GM12801 (cell line): Measurements from ENCODE around the gene CELF6.

ENCODE experiments used
- TF ChIP-seq, protein P1 (sequence below): IDR thresholded peaks from one replicate; pipeline ENCODE4 v1.5.1; 2011; ENCODE audit warnings: control low read depth; ENCODE audit not compliant: insufficient read length; ENCODE audit errors: extremely low read depth

Gene CELF6

DNA sequence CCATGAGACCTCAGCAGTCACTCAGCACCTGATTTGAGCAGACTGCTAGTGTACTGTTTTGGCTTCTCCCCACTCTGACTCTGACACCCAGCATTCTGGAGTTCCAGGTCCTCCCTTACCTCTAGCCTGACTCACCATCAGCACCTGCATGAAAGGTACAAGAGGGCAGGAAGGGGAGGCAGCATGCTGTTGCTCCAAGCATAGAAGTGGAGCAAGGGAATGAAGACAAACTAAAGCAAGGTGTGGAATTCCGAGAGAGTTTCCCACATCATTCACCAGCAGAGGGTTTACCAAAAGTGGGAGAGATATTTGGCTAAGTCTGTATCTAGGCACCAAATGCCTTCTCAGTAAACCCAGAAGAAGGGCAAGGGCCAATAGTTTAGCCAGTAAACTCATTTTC lies 34.5 kb upstream of the CELF6 start:
- TF ChIP-seq, protein P1, sequence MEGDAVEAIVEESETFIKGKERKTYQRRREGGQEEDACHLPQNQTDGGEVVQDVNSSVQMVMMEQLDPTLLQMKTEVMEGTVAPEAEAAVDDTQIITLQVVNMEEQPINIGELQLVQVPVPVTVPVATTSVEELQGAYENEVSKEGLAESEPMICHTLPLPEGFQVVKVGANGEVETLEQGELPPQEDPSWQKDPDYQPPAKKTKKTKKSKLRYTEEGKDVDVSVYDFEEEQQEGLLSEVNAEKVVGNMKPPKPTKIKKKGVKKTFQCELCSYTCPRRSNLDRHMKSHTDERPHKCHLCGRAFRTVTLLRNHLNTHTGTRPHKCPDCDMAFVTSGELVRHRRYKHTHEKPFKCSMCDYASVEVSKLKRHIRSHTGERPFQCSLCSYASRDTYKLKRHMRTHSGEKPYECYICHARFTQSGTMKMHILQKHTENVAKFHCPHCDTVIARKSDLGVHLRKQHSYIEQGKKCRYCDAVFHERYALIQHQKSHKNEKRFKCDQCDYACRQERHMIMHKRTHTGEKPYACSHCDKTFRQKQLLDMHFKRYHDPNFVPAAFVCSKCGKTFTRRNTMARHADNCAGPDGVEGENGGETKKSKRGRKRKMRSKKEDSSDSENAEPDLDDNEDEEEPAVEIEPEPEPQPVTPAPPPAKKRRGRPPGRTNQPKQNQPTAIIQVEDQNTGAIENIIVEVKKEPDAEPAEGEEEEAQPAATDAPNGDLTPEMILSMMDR, result no peak

GRCh38 chr15:72353266-72353665 lies 33.3 kb upstream of the CELF6 start:
- TF ChIP-seq, protein P1, result no peak

DNA sequence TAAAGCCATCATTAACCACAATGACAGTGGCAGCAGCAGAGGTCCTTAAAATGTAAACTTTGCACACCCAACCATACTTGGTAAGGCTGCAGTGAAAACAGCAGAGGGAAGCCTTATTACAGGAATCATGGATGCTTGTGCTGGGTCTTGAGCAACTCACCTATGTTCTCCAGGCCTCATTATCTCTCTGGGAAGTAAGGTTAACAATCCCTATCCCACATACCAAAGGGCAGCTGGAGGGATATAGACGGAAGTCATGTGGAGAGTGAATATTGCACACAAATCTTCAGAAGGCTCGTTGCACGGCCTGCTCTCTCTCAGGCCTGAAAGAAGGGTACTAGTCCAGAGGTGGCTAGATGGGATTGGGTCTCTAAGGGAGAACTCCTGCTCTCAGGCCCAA lies 25.8 kb upstream of the CELF6 start:
- TF ChIP-seq, protein P1, result no peak

GRCh38 chr15:72345280-72345679 lies 25.3 kb upstream of the CELF6 start:
- TF ChIP-seq, protein P1, result no peak

DNA sequence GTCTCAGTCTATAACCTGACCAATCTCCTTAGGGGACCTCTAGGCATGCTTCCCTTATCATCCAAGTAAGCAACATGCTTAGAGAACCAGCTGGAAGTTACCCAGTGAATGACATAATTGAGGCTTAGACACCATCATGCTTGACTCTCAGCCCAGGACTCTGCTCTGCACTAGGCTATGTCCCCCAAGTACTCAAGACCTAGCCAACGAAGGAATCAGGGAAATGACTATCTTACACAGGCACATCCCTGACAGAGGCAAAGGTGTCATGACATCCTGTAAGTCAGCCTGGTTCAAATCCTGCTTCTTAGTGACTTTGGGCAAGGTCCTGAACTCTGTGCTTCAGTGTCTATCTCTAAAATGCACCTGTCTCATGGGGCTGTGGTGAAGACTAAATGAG lies 24.6 kb upstream of the CELF6 start:
- TF ChIP-seq, protein P1, result no peak

GRCh38 chr15:72342385-72342784 lies 22.4 kb upstream of the CELF6 start:
- TF ChIP-seq, protein P1, result no peak

DNA sequence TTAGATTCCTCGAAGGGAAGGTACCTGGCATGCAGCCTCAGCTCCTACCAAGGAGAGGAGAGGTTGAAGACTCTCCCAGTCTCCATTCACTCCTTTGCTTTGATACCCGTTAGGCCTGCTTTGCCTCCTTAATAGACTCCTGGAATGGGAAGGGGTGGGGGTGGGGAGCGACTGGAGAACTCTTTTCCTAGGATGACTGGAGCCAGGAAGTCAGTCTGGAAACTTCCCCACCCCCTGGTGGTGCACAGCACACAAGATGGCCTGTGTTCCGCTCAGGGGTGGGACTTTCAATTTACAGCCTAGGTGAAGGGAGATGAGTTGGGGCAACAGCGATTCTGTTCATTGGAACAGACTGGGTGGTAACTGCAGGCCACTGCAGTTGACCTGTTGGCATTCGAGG lies 21.4 kb upstream of the CELF6 start:
- TF ChIP-seq, protein P1, result no peak

DNA sequence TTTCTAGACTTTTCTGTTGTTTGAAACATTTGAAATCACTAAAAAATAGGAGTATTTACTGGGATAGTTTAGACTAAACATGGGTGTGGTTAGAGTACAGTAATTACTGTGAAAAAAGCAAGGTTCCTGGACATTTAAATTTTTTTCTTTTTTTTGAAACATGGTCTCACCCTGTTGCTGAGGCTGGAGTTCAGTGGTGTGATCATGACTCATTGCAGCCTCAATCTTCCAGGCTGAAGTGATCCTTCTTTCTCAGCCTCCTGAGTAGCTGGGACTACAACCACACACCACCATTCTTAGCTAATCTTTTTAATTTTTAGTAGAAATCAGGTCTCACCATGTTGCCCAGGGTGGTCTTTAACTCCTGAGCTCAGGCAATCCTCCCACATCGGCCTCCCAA lies 20.4 kb upstream of the CELF6 start:
- TF ChIP-seq, protein P1, result no peak
